Stomach smooth muscle (tissue), 2 donors: ENCODE results near the gene PARD3B.

Experiments used
- H3K27ac ChIP-seq: one replicate; pipeline ENCODE4 v1.7.0; 2013; ENCODE audit warnings: mild to moderate bottlenecking, low read length, inconsistent platforms
- H3K27me3 ChIP-seq, 2 donors: one replicate each; pipeline ENCODE4 v1.7.0; 2013; ENCODE audit warnings: low read length in 2 of 2; ENCODE audit not compliant: insufficient read depth in 2 of 2, control insufficient read depth in 1 of 2
- H3K36me3 ChIP-seq, 2 donors: one replicate each; pipeline ENCODE4 v1.7.0; 2013; ENCODE audit warnings: low read length in 2 of 2; ENCODE audit not compliant: control insufficient read depth in 2 of 2, insufficient read depth in 2 of 2
- H3K4me1 ChIP-seq: one replicate; pipeline ENCODE4 v1.7.0; 2013; ENCODE audit warnings: low read length; ENCODE audit not compliant: control insufficient read depth, insufficient read depth
- H3K4me3 ChIP-seq, 2 donors: one replicate each; pipeline ENCODE4 v1.7.0; 2013; ENCODE audit warnings: low read length in 2 of 2
- H3K9ac ChIP-seq, 2 donors: one replicate each; pipeline ENCODE4 v1.7.0; 2013; ENCODE audit warnings: low read length in 2 of 2, mild to moderate bottlenecking in 1 of 2
- H3K9me3 ChIP-seq, 2 donors: one replicate each; pipeline ENCODE4 v1.7.0; 2013; ENCODE audit warnings: low read length in 2 of 2; ENCODE audit not compliant: control insufficient read depth in 2 of 2
- donor health status: healthy.
- donor health status: Pancreatic carcinoma.

The PARD3B gene

GRCh38 chr2:205405752-205406151 is 860.5 kb downstream of the PARD3B start:
- no peaks in the 10 kb centered on the region for H3K27me3 ChIP-seq

GRCh38 chr2:205407984-205408383 is 862.7 kb downstream of the PARD3B start:
- Histone ChIP-seq H3K27ac (no peak overlapping the region), H3K4me1 (no peaks in the 10 kb centered on the region), H3K36me3 (no peaks in the 10 kb centered on the region), H3K4me3 (no peak overlapping the region), H3K9ac (no peak overlapping the region), H3K9me3 (no peaks in the 10 kb centered on the region), H3K27me3 (no peaks in the 10 kb centered on the region)

More at GRCh38 chr2:205405752-205406151, 860.5 kb downstream of the PARD3B start:
- H3K27ac ChIP-seq: no peak overlapping the region
- H3K9me3 ChIP-seq: no peaks in the 10 kb centered on the region
- no peaks in the 10 kb centered on the region for H3K36me3 ChIP-seq
- no peaks in the 10 kb centered on the region for H3K4me1 ChIP-seq
- no peak overlapping the region for H3K4me3 ChIP-seq
- no peak overlapping the region for H3K9ac ChIP-seq

- Histone ChIP-seq H3K27ac (no peak overlapping the region), H3K9me3 (no peaks in the 10 kb centered on the region), H3K27me3 (no peaks in the 10 kb centered on the region), H3K4me1 (no peaks in the 10 kb centered on the region), H3K9ac (no peak overlapping the region), H3K36me3 (no peaks in the 10 kb centered on the region), H3K4me3 (no peak overlapping the region)
Measured at GRCh38 chr2:205408696-205409095, 863.4 kb downstream of the PARD3B start.

GRCh38 chr2:205409411-205409810 is 864.1 kb downstream of the PARD3B start:
- H3K27ac ChIP-seq: no peak overlapping the region
- no peaks in the 10 kb centered on the region for H3K36me3 ChIP-seq
- H3K9ac ChIP-seq: no peak overlapping the region
- no peaks in the 10 kb centered on the region for H3K27me3 ChIP-seq
- no peak overlapping the region for H3K4me3 ChIP-seq
- no peaks in the 10 kb centered on the region for H3K9me3 ChIP-seq
- no peaks in the 10 kb centered on the region for H3K4me1 ChIP-seq

GRCh38 chr2:205411558-205411957 is 866.3 kb downstream of the PARD3B start:
- Histone ChIP-seq H3K27ac (no peak overlapping the region), H3K9me3 (no peaks in the 10 kb centered on the region)

GRCh38 chr2:205424326-205424725 is 879.1 kb downstream of the PARD3B start:
- H3K9me3 ChIP-seq: no peaks in the 10 kb centered on the region
- no peaks in the 10 kb centered on the region for H3K4me1 ChIP-seq
- no peaks in the 10 kb centered on the region for H3K27me3 ChIP-seq
- no peaks in the 10 kb centered on the region for H3K36me3 ChIP-seq
- no peak overlapping the region for H3K4me3 ChIP-seq
- no peak overlapping the region for H3K9ac ChIP-seq
- H3K27ac ChIP-seq: no peak overlapping the region

More at GRCh38 chr2:205411558-205411957, 866.3 kb downstream of the PARD3B start:
- Histone ChIP-seq H3K27me3 (no peaks in the 10 kb centered on the region), H3K9ac (no peak overlapping the region), H3K4me1 (no peaks in the 10 kb centered on the region), H3K36me3 (no peaks in the 10 kb centered on the region), H3K4me3 (no peak overlapping the region)

- no peak overlapping the region for H3K4me3 ChIP-seq
- no peak overlapping the region for H3K9ac ChIP-seq
- no peaks in the 10 kb centered on the region for H3K27me3 ChIP-seq
- no peaks in the 10 kb centered on the region for H3K4me1 ChIP-seq
- H3K9me3 ChIP-seq: no peaks in the 10 kb centered on the region
- no peaks in the 10 kb centered on the region for H3K36me3 ChIP-seq
- H3K27ac ChIP-seq: no peak overlapping the region
Measured at GRCh38 chr2:205425102-205425501, 879.8 kb downstream of the PARD3B start.

GRCh38 chr2:205427112-205427511 is 881.8 kb downstream of the PARD3B start:
- H3K4me3 ChIP-seq: no peak overlapping the region
- H3K4me1 ChIP-seq: no peaks in the 10 kb centered on the region
- H3K9me3 ChIP-seq: no peaks in the 10 kb centered on the region
- no peaks in the 10 kb centered on the region for H3K27me3 ChIP-seq
- H3K36me3 ChIP-seq: no peaks in the 10 kb centered on the region
- H3K9ac ChIP-seq: no peak overlapping the region
- H3K27ac ChIP-seq: no peak overlapping the region

- H3K9me3 ChIP-seq: no peaks in the 10 kb centered on the region
- no peaks in the 10 kb centered on the region for H3K4me1 ChIP-seq
- no peaks in the 10 kb centered on the region for H3K27me3 ChIP-seq
- H3K4me3 ChIP-seq: no peak overlapping the region
- H3K36me3 ChIP-seq: no peaks in the 10 kb centered on the region
- no peak overlapping the region for H3K27ac ChIP-seq
- H3K9ac ChIP-seq: no peak overlapping the region
Measured at GRCh38 chr2:205428811-205429210, 883.5 kb downstream of the PARD3B start.

GRCh38 chr2:205435970-205436369 is 890.7 kb downstream of the PARD3B start:
- no peak overlapping the region for H3K27ac ChIP-seq
- H3K9me3 ChIP-seq: no peaks in the 10 kb centered on the region
- no peaks in the 10 kb centered on the region for H3K27me3 ChIP-seq
- H3K4me3 ChIP-seq: no peak overlapping the region
- peaks cover 0 to 3% of the 10 kb centered on the region in 2 donors for H3K36me3 ChIP-seq
- no peak overlapping the region for H3K9ac ChIP-seq
- no peaks in the 10 kb centered on the region for H3K4me1 ChIP-seq

- Histone ChIP-seq H3K27me3 (no peaks in the 10 kb centered on the region), H3K9me3 (no peaks in the 10 kb centered on the region), H3K36me3 (peaks cover 0 to 3% of the 10 kb centered on the region in 2 donors), H3K9ac (no peak overlapping the region), H3K4me3 (no peak overlapping the region), H3K4me1 (no peaks in the 10 kb centered on the region), H3K27ac (no peak overlapping the region)
Measured at GRCh38 chr2:205438241-205438640, 893.0 kb downstream of the PARD3B start.
